Smooth muscle cell (in vitro differentiated cells): Measurements from ENCODE around the gene PAEP. TPM values are rescaled to one million over a fixed set of nuclear protein-coding genes. Genes with fewer than 3 reads are reported as not detected.
"Not testable (repeated sequence)": the region's sequence is repeated elsewhere in the genome, so short reads cannot be mapped to it uniquely, and the experiment has no call there.

Source experiments
- DNase-seq: peaks from one replicate; lab custom pipeline; 2025; ENCODE audit not compliant: unreplicated experiment; lab: John Stamatoyannopoulos, UW
- H2AFZ ChIP-seq: fragments of 200-600 bp; sonication (generic); 2 replicates; pipeline ENCODE4 v1.6.0; 2016; ENCODE audit warnings: antibody characterized with exemption, low read depth, mild to moderate bottlenecking
- H3F3A ChIP-seq: fragments of 200-600 bp; sonication (generic); 2 replicates; pipeline ENCODE4 v1.6.0; 2017; ENCODE audit warnings: antibody characterized with exemption, low read depth
- H3K27ac ChIP-seq: fragments of 200-600 bp; sonication (generic); 2 replicates; pipeline ENCODE4 v1.5.1; 2016; ENCODE audit warnings: low read depth, mild to moderate bottlenecking
- H3K27me3 ChIP-seq: fragments of 200-600 bp; sonication (generic); 2 replicates; pipeline ENCODE4 v1.6.1; 2016; ENCODE audit warnings: low read depth, mild to moderate bottlenecking
- H3K36me3 ChIP-seq: fragments of 200-600 bp; sonication (generic); 2 replicates; pipeline ENCODE4 v1.5.1; 2016; ENCODE audit warnings: low read depth
- H3K4me1 ChIP-seq: fragments of 200-600 bp; sonication (generic); 2 replicates; pipeline ENCODE4 v1.5.1; 2016; ENCODE audit warnings: low read depth
- H3K4me2 ChIP-seq: fragments of 200-600 bp; sonication (generic); 2 replicates; pipeline ENCODE4 v1.6.0; 2016; ENCODE audit warnings: mild to moderate bottlenecking
- H3K4me3 ChIP-seq: fragments of 200-600 bp; sonication (generic); 2 replicates; pipeline ENCODE4 v1.5.1; 2016; ENCODE audit warnings: mild to moderate bottlenecking
- H3K79me2 ChIP-seq: fragments of 200-600 bp; sonication (generic); 2 replicates; pipeline ENCODE4 v1.6.0; 2016; ENCODE audit warnings: low read depth, mild to moderate bottlenecking
- H3K9ac ChIP-seq: fragments of 200-600 bp; sonication (generic); 2 replicates; pipeline ENCODE4 v1.6.0; 2016; ENCODE audit warnings: low read depth
- H3K9me3 ChIP-seq: fragments of 200-600 bp; sonication (generic); replicated peaks from 2 replicates; pipeline ENCODE4 v1.5.1; 2016; ENCODE audit warnings: low read depth
- H4K20me1 ChIP-seq: fragments of 200-600 bp; sonication (generic); 2 replicates; pipeline ENCODE4 v1.6.0; 2016; ENCODE audit warnings: low read depth
- CTCF ChIP-seq: fragments of 200-600 bp; sonication (generic); IDR thresholded peaks from 2 replicates; pipeline ENCODE4 v1.5.1; 2017; ENCODE audit warnings: borderline replicate concordance, mild to moderate bottlenecking, antibody characterized with exemption; ENCODE audit not compliant: insufficient read depth, poor library complexity, severe bottlenecking
- WGBS: methylation state at CpG from one replicate; pipeline ENCODE4 v1.1.7; 2016; ENCODE audit warnings: low lambda C conversion rate; 5-methylcytosine and 5-hydroxymethylcytosine counted together
- polyA plus RNA-seq: library from polyadenylated mRNA; unstranded; fragments of >200 nt; fragmentation: Nextera tagmentation; extraction: Ambion mirVana; gene quantifications from 2 replicates; pipeline ENCODE4 v1.2.1, GENCODE V29; 2016
- total RNA-seq: library from RNA; depleted of rRNA; stranded (reverse); fragments of >200 nt; gene quantifications from 2 replicates; pipeline ENCODE4 v1.2.3, GENCODE V29; 2014

Gene PAEP
- total and polyA plus RNA-seq, 2 experiments from 2014 or later = 6.3 TPM; not detected in 1

- not testable (repeated sequence) for DNase-seq, H3K4me3 ChIP-seq, H3K9me3 ChIP-seq, H3K79me2 ChIP-seq, H3K27me3 ChIP-seq, H3K4me2 ChIP-seq, H4K20me1 ChIP-seq, H3K27ac ChIP-seq, H3K4me1 ChIP-seq, H3K9ac ChIP-seq, H2AFZ ChIP-seq, H3F3A ChIP-seq, H3K36me3 ChIP-seq
- 69% methylated on average over 13 of the region's 13 CpGs for WGBS
Measured at GRCh38 chr9:135535631-135536030, 25.9 kb upstream of the PAEP start.

- Histone ChIP-seq H3K36me3 (no peaks in the 10 kb centered on the region), H3K9me3 (no peaks in the 10 kb centered on the region), H3K27ac (peak overlapping the region; percentile 38), H2AFZ (no peak overlapping the region), H4K20me1 (no peaks in the 10 kb centered on the region), H3K4me2 (no peak overlapping the region), H3K9ac (no peak overlapping the region), H3K27me3 (no peaks in the 10 kb centered on the region), H3F3A (no peaks in the 10 kb centered on the region), H3K4me1 (no peaks in the 10 kb centered on the region), H3K79me2 (no peaks in the 10 kb centered on the region), H3K4me3 (no peak overlapping the region)
- 49% methylated on average over 8 of the region's 8 CpGs for WGBS
- no peak for TF ChIP-seq CTCF
- DNase-seq = no peak
Measured at GRCh38 chr9:135536216-135536615, 25.3 kb upstream of the PAEP start.

- H3K9ac ChIP-seq, H3K4me1 ChIP-seq, H3K36me3 ChIP-seq, H4K20me1 ChIP-seq, DNase-seq, H3K9me3 ChIP-seq, H3K4me3 ChIP-seq, H2AFZ ChIP-seq, H3F3A ChIP-seq, H3K27me3 ChIP-seq, H3K79me2 ChIP-seq: not testable (repeated sequence)
- WGBS = 23% methylated on average over 8 of the region's 8 CpGs
- Histone ChIP-seq H3K4me2 (peak overlapping the region; percentile 68), H3K27ac (peak overlapping the region; percentile 82)
Measured at GRCh38 chr9:135543262-135543894, 18.2 kb upstream of the PAEP start.

GRCh38 chr9:135544981-135545635 is 16.4 kb upstream of the PAEP start:
- H3K9me3 ChIP-seq = no peaks in the 10 kb centered on the region
- no peaks in the 10 kb centered on the region for H3K36me3 ChIP-seq
- no peak for DNase-seq
- no peak overlapping the region for H3K27ac ChIP-seq
- TF ChIP-seq CTCF = no peak
- no peaks in the 10 kb centered on the region for H4K20me1 ChIP-seq
- no peak overlapping the region for H2AFZ ChIP-seq
- no peak overlapping the region for H3K4me3 ChIP-seq
- H3K9ac ChIP-seq = no peak overlapping the region
- H3K27me3 ChIP-seq = no peaks in the 10 kb centered on the region
- no peaks in the 10 kb centered on the region for H3K79me2 ChIP-seq
- H3F3A ChIP-seq = no peaks in the 10 kb centered on the region
- H3K4me1 ChIP-seq = peaks cover 3% of the 10 kb centered on the region
- no peak overlapping the region for H3K4me2 ChIP-seq
- WGBS = 91% methylated on average over 18 of the region's 18 CpGs

GRCh38 chr9:135545646-135546176 is 15.8 kb upstream of the PAEP start, which contains the start of gene OBP2A:
OBP2A (plus strand) TSS chr9:135546126; CDS start chr9:135546181, 55 bp downstream.
- not testable (repeated sequence) for H3K4me3 ChIP-seq, H3K9ac ChIP-seq, H3K27me3 ChIP-seq, H3K79me2 ChIP-seq, H3K4me1 ChIP-seq, H3K9me3 ChIP-seq, H3K36me3 ChIP-seq, H3K4me2 ChIP-seq, H3K27ac ChIP-seq, H3F3A ChIP-seq, H2AFZ ChIP-seq, H4K20me1 ChIP-seq, DNase-seq
- 91% methylated on average over 14 of the region's 19 CpGs for WGBS

- DNase-seq, H3K9me3 ChIP-seq, H3K9ac ChIP-seq, H3K4me2 ChIP-seq, H3K27me3 ChIP-seq, H3K36me3 ChIP-seq, H3K27ac ChIP-seq, H4K20me1 ChIP-seq, H3K4me3 ChIP-seq, H3K4me1 ChIP-seq, H2AFZ ChIP-seq, H3F3A ChIP-seq, H3K79me2 ChIP-seq: not testable (repeated sequence)
- 97% methylated on average over 21 of the region's 21 CpGs for WGBS
Measured at GRCh38 chr9:135546792-135547617, 14.6 kb upstream of the PAEP start.
